HG02610 (cell line): Measurements from ENCODE around the gene USP13.
"Not testable (repeated sequence)": the region's sequence is repeated elsewhere in the genome, so short reads cannot be mapped to it uniquely, and the experiment has no call there.

Experiments used
- ATAC-seq: cut with Tn5 transposase; IDR thresholded peaks from one replicate; pipeline ENCODE4 v1.9.1; 2021; ENCODE audit warnings: mild to moderate bottlenecking, moderate library complexity; ENCODE audit not compliant: unreplicated experiment

USP13 gene, protein sequence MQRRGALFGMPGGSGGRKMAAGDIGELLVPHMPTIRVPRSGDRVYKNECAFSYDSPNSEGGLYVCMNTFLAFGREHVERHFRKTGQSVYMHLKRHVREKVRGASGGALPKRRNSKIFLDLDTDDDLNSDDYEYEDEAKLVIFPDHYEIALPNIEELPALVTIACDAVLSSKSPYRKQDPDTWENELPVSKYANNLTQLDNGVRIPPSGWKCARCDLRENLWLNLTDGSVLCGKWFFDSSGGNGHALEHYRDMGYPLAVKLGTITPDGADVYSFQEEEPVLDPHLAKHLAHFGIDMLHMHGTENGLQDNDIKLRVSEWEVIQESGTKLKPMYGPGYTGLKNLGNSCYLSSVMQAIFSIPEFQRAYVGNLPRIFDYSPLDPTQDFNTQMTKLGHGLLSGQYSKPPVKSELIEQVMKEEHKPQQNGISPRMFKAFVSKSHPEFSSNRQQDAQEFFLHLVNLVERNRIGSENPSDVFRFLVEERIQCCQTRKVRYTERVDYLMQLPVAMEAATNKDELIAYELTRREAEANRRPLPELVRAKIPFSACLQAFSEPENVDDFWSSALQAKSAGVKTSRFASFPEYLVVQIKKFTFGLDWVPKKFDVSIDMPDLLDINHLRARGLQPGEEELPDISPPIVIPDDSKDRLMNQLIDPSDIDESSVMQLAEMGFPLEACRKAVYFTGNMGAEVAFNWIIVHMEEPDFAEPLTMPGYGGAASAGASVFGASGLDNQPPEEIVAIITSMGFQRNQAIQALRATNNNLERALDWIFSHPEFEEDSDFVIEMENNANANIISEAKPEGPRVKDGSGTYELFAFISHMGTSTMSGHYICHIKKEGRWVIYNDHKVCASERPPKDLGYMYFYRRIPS

DNA sequence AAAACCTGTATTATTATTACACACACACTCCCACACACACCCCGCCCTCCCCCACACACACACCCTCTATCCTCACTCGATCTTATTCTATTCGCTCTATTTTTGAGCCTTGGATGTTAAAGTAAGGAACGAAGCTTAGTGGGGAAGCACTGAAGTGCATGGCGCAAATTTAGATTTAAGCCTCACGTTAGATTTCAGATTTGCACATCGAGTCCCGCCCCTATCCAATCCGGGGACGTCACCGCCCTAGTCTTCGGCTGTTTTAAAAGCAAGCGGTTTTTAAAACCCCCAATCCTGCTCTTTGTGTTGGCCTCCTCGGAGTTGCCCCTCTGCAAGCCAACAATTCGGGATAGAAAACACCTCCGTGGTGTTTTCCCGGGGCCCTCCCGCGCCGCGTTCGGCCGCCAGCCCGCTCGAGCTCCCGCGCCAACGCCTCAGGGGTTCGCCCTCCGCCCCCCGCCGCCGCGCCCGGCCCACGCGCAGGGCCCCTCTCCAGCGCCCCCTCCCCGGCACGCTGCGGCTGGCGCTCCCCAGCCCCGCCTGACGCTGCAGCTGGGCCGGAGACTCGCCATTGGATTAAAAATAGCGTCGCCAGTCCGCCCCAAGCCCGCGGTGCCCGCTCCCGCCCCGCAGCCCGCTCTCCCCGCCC is at the start of gene USP13:
TSS of gene USP13 (plus strand) at position 594 of the 649 bp plus-strand sequence. CDS start 186 bp downstream, outside the sequence.
- peak; percentile 63 for ATAC-seq

DNA sequence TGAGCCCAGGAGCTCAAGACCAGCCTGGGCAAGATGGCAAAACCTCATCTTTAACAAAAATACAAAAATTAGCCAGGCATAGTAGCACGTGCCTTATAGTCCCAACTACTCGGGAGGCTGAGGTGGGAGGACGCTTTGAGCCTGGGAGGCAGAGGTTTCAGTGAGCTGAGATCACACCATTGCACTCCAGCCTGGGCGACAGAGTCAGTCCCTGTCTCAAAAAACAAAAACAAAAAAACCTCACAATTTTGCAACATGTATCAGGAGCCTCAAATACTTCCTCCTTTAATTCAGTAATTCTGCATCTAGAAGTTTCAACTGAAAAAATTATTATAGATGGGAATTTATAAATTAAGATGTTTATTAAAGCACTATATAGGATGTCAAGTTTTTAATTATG is 49.5 kb upstream of the USP13 start:
- no peak for ATAC-seq

DNA sequence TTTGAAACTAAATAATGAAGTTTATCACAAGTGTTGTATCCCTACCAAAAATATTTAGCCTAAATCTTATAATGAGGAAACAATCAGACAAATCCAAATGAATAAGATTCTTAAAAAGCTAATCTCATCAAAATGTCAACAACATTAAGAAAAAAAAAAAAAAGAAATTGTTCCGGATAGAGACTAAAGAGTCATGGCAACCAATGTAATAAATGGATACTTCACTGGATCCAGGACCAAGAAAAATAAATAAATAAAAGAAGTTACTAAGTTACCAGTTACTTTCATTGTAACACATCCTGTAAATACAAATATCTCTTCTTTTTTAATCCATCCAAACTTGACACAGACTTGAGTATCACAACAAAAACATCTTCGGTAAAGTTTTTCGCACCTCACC is 49.0 kb upstream of the USP13 start:
- no peak for ATAC-seq

DNA sequence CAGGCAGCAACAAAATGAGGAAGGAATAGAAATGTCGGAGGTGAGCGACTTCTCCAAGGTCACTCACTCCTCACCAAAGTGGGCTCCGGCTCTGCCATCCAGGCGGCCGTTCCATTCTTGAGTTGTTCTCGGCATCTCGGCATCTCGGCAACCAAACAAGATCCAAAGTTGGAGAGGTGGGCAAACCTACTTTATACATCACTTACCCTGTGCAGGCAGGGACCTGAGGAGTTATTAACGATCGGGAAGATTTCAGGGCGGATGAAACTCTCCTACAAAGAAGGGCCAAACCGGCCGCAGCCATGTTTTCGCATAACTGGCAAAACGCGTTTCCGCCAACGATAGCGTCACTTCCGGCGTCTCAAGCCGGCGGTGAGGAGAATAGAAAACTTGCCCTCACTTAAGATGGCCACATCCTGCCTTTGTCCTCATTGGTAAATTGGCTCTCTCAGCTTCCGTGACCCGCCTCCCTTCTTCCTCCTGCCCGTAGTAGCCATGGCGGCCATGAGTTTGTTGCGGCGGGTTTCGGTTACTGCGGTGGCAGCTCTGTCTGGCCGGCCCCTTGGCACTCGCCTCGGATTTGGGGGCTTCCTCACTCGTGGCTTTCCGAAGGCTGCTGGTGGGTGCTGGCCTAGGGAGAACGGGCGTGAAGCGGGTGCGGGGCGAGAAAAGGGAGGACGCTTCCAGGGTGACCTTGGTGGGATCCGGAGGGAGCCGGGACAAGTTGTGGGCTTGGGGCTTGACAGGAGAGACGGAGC is 48.3 kb upstream of the USP13 start, which contains the start of the genes MRPL47 and NDUFB5:
TSS of gene MRPL47 (minus strand) at position 318 of the 758 bp plus-strand sequence. CDS start at position 304, 14 bp downstream.
TSS of gene NDUFB5 (plus strand) at position 474 of the 758 bp plus-strand sequence. CDS start at position 496, 22 bp downstream.
- peak; percentile 95 for ATAC-seq

DNA sequence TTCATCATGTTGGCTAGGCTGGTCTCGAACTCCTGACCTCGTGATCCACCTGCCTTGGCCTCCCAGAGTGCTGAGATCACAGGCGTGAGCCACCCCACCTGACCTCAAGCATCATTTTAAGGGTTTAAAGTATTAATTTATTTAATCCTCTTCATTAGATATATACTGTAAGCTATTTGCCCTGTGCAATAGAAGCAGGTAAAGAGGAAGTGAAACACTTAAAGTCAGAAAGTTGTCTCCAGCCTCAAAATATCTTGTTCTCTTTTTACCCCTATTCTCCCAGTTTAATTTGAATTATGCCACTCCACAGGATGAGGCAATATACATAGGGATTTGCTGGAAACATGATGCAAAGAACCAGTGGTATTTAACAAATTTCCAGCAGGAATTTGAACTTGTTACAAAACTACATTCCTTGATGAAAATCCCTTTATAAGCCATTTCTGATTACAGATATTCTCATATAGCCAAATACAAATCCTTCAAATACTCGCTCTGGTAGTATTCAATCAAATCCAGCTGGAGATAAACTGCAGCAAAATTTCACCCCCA is 46.2 kb upstream of the USP13 start:
- no peak for ATAC-seq

DNA sequence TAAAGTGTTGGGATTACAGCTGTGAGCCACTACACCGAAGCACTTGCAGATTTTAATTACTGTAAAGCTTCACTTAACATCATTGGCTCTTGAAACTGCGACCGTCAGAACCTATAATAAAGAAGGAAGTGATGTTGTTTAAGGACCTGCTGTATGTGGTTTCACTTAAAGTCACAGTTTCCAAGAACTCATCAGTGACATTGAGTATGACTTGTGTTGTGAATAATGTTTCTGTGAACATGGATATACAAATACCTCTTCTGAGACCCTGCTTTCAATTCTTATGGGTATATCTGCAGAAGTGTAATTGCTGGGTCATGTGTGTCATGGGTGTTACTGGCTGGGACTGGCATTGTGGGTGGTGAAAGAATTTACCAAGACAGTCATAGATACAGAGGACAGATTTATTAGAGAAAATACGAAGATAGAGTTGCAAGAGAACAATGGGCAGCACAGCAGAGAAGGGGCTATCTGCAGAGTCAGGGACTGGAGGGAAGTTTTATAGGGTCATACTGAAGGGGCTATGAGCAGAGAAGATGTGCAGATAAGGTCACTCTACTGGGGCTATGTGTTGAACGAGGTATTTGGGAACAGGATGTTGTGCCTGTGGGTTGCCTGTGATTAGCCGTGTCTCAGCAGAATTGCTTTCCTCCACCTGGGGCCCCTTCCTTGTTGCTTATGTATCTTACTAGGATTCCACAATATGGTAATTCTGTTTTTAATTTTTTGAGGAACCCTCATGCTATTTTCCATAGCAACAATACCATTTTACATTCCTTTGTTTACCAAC is 43.7 kb upstream of the USP13 start:
- ATAC-seq: peak; percentile 62

DNA sequence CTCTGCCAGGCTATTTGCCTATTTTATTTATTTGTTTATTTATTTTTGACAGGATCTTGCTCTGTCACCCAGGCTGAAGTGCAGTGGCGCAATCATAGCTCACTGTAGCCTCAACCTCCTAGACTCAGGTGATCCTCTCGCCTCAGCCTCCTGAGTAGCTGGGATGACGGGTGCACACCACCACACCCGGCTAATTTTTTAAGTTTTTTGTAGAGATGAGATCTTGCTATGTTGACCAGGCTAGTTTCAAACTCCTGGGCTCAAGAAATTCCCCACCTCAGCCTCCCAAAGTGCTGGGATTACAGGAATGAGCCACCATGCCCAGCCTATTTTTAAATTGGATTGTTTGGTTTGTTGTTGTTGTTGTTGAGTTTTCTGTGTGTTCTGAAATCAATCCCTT is 42.8 kb upstream of the USP13 start:
- ATAC-seq: no peak

DNA sequence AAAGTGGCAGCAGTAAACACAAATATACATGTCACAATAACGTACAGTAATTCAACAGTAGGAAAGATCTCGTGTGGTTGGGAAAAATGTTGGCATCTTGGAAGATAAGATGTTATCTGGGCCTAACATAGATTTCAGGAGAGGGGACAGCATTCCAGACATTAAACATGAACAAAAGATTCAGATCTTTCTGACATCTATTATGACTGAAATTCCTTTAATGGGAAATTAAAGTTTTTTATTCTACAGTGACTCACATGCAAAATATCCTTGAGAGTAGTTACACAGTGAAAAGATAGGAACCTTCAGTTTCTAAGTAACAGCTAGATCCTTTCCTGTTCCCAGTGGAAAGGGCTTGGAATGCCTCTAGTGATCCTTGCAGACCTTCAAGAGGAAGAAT is 39.0 kb upstream of the USP13 start:
- ATAC-seq: no peak

DNA sequence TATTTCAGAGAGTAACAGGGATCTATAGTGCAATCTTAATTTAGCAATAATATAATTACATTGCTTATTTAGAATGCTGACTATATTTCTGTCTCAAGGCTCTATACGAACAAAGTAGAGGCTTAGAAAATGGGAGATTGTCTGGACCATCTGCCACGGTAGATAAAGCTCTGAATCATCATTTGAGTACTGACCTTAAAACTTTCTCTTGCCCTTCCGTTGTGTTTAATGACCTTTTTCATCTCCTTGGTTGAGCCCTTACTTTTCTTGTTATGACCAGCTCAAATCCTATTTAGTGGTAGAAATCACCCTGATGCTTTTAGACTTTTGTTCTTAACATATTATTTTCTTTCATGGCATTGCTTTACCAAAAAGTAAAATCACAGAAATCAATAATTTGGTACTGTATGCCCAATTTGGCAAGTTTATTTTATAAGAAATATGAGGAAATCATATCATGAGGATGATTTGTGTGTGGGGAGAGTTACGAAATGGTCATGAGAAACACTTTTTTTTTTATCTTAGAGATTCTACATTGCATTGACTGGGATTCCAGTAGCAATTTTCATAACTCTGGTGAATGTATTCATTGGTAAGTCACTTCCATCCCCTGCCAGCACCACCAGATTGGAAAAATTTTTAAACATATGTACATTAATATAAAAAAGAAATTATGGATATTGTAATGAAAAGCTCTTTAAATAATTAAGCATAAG is 37.2 kb upstream of the USP13 start:
- ATAC-seq: no peak

DNA sequence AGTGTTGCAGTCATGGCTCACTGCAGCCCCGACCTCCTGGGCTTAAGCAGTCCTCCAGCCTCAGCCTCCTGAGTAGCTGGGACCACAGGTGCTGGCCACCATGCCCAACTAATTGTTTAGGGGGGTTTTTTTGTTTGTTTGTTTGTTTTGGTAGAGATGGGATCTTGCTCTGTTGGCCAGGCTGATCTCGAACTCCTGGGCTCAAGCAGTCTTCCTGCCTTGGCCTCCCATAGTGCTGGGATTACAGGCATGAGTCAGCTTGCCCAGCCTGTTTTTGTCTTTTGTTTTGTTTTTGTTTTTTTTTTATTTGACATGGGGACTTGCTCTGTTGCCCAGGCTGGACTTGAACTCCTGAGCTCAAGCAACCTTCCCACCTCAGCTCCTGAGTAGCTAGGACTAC is 30.8 kb upstream of the USP13 start:
- no peak for ATAC-seq

DNA sequence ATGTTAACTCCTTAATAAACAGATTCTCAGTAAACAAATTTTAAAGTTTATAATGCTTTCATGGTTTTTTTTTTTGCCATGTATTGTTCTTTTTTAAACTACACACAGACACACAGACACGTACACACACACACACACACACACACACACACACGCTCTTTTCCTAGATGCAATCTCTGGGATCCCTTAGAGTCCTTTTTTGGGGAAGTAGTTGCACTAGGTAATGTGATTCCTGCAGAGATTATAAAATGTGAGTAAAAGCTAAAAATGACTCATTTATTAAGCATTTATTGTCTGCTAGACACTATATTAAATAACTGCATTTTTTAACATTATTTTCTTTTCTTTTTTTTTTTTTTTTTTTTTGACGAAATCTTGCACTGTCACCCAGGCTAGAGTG is 28.4 kb upstream of the USP13 start:
- ATAC-seq: no peak

DNA sequence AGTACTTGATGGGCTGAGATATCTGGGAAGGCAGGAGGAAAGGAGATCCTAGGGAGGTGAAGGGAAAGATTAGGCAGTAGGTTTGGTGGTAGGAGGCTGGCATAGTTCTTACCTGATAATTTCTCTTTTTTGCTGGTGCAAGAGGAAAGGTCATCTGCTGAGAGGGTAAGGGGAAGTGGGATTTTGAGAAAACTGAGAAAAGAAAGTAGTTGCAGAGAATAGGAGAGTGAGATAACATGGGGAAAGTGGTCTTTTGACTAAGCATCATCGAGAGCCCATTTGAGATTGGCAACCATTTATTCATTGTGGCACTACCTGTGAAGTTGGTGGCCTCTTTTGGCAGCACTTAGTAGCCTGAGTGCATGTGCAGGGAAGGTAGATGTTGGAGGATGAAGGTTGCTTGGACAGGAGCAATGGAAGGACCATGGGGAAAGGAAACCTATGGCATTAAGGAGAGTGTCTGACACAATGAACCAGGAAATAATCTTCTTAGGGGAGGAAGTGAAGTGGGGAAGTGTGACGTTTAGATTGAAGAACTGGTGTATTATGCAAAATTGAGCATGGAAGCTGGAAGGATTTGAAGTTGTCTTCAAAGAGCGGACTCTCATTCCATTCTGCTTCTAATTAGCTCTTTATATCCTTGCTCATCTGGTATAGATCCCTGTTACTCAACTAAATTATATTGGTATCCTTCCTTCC is 21.9 kb upstream of the USP13 start:
- ATAC-seq: no peak

DNA sequence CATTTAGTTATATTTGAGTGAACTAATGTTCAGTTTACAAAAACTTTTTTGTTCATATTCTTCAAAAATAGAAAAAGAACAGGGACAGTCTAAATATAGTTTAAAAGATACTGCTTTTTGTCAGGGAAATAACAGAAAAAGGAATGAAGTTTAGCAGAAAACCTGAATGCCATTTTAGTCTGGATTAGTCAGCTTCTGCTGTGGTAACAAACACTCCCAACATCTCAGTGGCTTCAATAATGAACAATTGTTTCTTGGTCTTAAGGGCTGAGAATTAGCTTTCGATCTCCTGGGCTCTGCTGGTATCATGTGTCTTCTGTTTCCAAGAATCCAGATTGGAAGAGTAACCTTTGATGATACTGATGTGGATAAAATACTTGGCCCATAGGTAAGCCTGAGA is 12.4 kb upstream of the USP13 start:
- no peak for ATAC-seq

DNA sequence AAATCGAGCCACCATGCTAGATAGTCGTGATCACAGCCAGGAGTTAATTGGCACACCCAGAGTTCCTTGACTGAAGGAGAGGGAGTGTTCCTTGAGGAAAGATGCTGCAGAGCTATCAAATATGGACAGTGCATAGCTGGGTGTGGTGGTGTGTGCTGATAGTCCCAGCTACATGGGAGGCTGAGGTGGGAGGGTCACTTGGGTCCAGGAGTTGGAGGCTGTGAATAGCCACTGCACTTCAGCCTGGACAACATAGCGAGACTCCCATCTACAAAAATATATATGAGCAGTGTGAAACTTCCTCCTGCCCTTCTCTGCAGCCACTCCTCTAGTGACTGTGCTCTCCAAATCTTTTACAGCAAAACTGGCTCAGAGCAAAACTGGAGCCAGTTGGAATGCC is 10.0 kb upstream of the USP13 start:
- ATAC-seq: no peak

DNA sequence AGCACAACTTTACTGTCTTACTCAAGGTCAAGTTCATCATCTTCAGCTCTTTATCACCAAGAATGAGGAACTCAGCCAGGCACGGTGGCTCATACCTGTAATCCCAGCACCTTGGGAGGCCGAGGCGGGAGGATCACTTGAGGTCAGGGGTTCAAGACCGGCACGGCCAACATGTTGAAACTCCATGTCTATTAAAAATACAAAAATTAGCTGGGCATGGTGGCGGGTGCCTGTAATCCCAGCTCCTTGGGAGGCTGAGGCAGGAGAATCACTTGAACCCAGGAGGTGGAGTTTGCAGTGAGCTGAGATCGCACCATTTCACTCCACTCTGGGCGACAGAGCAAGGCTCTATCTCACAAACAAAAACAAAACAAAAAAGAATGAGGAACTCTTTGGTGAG is 9.0 kb upstream of the USP13 start:
- not testable (repeated sequence) for ATAC-seq

DNA sequence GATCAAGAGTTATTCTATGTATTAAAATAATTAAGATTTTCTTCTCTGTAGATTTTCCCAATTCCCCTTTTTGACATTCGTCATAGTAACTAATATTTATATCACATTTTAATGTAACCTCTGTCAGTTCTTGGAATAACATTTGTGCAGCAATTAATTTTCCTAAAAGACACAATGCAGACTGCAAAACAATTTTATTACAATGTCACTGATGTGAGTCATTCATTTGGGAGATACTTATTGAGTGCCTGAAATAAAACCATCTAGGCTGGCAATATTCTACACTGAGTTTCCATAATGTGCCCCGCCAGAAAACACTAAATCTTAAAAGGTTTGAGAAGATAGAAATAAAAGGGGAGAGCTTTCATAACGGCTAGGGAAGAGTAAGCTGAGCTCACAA is 6.7 kb upstream of the USP13 start:
- ATAC-seq: no peak

DNA sequence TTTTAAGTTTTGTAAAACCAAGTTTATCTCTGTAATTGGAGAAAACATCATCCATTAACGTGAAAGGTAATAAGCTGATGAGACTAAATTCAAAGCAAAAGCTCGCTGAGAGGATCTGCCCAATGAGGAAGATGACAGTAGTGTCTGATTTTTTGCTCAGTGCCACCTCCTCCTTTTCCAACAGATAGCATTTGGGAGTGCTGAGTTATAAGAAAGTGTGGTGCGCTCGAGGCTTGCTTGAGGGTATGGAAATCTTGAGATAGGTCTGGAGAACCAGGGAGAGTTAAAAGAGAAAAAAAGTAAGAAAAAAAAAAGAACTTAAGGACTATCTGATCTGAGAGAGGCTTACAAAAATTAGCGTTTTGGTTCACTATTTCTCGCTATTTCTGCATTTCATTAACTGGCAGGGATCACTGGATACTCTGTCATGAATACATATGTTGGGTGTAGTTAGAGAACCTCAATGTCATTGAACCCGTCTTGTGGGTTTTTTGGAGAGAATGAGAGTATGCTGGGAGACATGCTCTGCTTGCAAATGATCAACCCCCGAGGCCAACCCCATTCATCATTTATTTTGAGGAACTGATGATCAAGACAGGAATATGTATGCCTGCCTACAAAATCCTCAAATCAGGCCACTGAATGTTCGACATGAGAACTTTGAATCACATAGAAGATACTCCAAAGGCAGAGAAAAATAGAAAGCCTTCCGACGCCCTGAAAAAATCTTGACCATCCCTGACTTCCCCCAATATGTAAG is 973 bp upstream of the USP13 start:
- no peak for ATAC-seq
